NCI-H82 (cell line): ENCODE results near the gene PRKCSH.
"Not testable (repeated sequence)": the region's sequence is repeated elsewhere in the genome, so short reads cannot be mapped to it uniquely, and the experiment has no call there.

Experiments used
- DNase-seq: peaks from one replicate; lab custom pipeline; 2025; lab: John Stamatoyannopoulos, UW

Gene PRKCSH, protein sequence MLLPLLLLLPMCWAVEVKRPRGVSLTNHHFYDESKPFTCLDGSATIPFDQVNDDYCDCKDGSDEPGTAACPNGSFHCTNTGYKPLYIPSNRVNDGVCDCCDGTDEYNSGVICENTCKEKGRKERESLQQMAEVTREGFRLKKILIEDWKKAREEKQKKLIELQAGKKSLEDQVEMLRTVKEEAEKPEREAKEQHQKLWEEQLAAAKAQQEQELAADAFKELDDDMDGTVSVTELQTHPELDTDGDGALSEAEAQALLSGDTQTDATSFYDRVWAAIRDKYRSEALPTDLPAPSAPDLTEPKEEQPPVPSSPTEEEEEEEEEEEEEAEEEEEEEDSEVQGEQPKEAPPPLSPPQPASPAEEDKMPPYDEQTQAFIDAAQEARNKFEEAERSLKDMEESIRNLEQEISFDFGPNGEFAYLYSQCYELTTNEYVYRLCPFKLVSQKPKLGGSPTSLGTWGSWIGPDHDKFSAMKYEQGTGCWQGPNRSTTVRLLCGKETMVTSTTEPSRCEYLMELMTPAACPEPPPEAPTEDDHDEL

DNA sequence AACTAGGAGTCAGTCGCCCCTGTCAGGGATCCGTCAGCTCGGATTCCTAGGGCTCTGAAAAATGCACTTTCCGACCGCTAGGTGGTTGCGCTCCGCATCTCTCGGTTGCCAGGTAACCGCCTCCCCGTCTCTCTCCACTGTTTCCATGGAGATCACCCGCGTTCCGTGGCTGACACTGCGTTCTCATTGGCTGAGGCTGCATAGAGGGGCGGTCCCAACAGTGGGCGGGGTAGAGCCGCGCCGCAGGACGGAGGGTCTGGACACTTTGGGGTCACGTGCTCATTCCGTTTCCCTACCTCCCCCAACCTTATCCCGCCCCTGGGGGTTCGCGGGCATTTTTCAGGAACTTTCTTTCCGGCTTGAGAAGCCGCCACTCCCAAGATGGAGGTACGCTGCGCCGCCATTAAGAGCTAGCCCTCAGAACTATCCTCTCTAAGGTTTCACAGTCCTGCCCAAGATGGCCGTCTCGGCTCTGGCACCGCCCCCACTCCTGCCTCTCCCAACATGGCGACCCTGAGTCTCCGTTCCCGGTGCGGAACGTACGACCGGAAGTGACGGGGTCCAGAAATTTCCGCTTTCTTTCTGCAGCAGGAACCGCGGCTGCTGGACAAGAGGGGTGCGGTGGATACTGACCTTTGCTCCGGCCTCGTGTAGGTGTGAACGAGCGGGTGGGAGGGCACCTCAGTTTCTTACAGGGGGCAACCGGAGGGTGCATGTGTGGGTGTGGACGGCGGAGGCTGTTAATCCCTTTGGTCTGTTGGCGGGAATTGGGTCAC, at the start of gene PRKCSH, which contains the start of gene ODAD3:
Gene PRKCSH (plus strand): TSS at position 579 of the 776 bp plus-strand sequence. CDS start 483 bp downstream, outside the sequence.
Gene ODAD3 (minus strand): TSS at position 65 of the 776 bp plus-strand sequence. CDS start 105 bp downstream, outside the sequence.
- peak; percentile 100 for DNase-seq

DNA sequence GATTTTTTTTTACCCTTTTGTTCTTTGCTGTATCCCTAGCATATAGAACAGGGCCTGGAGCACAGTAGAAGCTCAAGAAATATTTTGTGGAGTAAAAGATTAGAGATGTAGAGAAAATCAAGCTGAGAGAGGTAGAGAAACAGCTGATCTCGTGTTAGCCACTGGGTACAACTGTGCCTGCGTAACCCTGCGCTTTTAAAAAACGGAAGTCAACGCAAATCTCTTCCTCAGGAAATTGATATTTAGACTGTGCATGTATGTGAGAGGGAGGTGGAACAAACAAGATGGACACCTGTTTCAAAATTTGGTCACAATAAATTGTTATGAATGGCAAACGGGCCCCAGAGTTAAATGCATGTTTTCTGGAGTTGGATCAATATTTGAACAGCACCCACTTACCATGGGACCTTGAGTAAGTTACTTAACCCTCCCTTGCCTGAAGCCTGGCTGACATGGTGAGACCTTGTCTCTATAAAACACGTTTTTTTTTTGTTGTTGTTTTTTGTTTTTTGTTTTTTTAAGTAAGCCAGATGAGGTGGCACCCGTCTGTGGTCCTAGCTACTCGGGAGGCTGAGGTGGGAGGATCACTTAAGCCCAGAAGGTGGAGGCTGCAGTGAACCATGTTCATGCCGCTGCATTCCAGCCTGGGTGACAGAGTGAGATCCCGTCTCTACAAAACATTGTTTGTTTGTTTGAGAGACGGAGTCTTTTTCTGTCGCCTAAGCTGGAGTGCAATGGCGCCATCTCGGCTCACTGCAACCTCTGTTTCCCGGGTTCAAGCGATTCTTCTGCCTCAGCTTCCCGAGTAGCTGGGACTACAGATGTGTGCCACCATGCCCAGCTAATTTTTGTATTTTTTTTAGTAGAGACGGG, 48.0 kb upstream of the PRKCSH start:
- DNase-seq, result no peak

DNA sequence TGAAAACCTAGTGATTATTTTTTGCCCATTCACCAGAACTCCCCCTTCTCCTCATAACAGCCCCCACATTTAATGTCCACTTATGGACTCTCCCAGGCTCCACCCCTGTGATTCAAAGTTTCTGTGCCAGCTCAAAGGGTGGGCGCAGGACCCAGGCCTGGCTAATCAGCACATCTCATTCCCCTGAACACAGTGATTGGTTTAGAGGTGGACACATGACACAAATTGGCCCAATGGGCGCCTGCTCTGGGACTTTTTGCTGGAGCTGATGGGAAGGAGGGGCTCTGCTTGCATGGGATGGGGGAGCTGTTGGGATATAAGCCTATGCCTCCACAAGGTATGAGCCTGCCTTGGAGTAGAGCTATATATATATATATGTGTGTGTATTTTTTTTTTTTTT, 45.1 kb upstream of the PRKCSH start:
- DNase-seq, result no peak

DNA sequence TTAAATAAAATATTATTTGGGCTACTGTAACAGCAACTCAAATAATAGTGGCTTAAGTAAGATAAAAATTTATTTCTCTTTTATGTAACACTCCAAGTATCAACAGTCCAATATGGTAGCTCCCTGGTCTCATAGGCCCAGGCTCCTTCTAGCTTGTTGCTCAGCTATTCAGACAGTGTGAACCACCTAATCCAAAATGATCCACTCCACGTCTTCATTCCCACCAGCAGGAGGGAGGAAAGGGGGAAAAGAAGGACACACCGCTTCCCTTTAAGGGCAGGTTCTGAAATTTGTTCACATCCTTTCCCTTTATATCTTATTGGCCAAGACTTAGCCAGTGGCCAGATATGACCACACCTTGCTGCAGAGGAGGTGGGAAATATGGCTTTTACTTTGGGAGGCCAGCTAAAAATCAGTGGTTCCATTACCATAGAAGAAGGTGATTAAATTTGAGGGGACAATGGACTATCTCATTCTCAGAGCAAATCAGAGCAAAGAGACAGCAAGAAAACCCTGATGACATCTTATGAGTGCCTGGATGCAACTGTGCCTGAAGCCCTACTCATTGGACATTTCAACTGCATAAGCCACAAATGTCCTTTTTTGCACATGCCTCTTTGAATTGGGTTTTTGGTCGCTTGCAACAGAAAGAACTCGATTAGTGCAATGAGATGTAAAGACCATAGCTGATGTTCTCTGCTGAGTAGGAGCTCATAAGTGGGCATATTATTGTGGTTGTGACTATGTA, 44.3 kb upstream of the PRKCSH start:
- no peak for DNase-seq

DNA sequence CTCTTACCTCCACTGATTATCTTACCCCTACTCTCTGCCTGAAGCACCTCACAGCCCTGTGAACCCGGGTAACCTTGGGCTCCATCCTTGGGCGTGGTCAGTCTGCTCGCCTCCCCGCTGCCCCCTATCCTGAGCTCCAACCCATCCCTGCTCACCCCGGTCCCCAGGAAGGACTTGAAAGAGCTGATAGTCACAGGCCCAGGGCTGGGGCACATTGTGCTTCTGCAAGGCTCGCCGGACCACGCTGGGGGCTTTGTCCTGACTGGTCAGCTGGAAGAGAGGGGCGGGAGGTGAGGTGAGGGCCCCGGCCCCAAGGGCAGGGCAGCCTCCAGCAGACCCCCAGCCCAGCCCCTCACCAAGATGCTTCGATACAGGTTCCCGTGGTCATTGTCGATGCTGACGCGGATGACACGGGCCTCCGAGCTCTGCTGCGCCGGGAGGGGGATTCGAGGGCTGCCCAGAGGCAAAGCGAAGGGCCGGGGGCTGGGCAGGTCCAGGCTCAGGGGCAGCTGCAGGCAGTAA, 38.3 kb upstream of the PRKCSH start:
- no peak for DNase-seq

DNA sequence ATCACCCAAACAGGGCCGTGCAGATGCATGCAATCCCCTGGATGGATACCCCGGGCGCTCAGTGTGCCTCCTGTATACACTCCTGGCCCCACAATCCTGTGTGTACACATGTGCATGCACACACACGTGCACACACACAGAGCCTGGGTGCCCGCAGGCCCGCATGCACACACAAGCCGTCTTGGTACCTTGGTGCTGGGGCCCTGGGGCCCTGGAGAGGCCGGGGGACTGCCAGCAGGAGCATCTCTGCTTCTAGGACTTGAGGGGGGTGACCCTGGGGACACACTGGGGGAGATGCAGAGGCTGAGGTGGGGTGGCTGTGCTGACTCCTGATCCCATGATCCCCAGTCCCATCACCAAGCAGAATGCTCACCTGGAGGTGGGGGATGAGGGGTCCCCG, 35.8 kb upstream of the PRKCSH start:
- no peak for DNase-seq

DNA sequence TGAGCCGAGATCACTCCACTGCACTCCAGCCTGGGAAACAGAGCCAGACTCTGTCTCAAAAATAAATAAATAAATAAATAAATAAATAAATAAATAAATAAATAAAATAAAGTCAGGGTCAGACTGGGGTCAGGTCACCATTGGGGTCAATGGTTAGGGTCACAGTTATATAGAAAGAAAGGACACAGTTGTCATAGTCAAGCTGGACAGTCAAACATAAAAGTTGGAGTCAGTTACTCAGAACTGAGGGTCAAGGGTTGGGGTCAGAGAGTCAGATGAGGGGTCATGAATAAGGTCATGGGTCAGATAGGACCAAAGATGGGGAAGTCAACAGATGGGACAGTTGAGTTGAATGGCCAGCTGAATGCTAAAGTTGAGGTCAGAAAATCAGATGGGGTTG, 34.6 kb upstream of the PRKCSH start:
- DNase-seq, result no peak

DNA sequence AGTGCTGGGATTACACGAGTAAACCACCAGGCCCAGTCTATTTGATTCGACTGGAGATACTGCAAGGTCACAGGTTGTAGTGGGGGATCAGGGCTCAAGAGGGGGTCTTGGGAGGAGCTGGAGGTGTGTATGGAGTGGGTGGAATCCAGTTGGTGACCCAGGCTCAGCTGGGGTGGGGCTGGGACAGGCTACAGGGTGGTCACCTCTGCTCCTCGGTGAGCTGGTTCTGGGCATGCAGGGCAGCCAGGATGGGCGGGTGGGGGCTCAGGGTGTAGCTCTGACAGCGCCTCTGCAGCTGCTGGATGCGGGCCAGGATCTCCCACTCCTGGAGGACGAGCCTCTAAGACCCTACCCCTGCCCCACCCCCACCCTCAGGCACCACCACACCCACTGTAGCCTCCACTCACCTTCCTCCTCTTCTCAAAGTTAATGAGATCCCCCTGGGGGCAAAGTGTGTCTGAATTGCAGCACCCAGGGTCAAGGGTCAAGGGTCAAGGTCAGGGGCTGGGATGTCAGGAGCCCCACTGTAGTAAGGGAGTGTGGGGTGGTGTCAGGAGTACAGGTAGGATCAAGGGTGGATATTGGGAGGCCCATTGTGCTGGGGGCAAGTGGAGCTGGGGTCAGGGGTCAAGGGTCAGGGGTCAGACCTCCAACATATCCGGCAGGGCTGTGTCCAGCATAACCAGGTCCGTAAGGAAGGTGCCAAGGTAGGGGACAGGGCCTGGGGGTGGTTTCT, 33.5 kb upstream of the PRKCSH start:
- no peak for DNase-seq

DNA sequence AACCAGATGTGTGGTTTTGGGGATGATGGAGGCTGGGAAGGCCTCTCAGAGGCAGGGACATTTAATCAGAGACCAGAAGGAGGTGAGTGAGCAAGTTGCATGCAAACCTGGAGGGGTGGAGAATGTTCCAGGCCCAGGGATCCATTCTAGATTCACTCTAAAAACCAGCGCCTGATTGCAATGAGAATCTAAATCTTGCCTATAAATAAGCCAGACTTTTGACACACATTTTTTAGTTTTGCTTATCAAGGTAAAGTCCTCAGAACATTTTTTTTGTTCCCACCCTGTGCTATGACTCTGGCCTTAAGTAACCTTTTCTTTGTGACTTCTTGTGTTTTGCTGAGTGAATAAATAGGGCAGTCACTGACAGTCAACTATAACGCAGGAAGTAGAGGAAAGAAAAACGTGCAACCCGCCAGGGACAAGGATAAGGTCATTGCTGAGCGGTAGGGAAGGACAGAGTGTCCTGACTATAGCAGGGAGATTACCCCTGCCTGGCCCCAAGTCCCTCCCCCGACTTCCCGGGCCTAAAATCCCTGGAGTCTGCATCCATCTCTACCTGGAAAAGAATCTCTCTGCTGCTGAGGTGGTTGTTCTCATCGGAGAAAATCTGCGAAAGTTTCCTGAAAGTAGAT, 30.7 kb upstream of the PRKCSH start:
- no peak for DNase-seq

DNA sequence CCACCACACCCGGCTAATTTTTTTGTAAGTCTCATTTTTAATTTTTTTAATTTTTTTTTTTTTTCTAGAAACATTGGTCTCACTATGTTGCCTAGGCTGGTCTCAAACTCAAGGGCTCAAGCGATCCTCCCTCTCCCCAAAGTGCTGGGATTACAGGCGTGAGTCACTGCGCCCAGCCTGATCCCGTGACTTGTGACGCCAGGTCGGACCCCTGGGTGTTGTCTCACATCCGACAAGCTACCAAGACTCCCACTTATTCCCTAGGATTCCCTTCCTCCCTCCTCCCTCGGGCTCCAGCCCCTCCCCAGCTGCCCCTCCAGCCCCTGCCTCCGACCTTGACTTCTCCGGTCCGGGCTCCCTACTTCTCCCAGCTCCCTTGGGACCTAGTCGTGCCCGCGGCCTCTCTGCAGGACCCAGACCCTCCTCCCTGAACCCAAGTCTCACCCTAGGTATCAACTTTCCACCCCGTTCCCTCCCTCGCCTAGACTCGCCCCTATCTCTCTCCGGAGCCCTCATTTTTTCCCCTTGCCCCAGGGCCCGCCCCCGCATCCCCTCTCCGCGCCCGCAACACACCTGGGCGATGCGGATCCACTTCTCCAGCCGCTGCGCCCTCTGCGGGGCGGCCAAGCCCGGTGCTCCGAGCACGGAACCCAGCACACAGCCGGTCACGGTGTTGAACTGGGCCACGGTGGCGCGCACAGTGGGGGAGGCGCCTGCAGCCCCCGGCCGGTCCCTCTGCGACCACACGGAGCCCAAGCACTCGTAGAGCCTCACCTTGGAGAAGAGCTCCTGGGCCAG, 29.4 kb upstream of the PRKCSH start:
- DNase-seq, result no peak

DNA sequence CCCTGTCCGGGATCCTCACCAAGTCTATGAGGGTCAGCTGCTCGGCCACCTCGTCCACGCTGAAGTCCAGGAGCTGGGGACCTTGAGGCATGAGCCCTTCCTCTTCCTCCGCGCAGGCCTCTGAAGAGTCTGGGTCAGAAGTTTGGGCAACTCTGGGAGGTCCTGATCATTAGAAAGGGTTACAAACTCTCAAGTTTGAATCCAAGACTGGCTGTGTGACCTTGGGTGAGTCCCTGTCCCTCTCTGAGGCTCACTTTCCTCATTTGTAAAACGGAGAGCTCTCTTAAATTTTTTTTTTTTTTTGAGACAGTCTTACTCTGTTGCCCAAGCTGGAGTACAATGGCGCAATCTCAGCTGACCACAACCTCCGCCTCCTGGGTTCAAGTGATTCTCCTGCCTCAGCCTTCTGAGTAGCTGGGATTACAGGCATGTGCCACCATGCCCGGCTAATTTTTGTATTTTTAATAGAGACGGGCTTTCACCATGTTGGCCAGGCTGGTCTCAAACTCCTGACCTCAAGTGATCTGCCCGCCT, 28.7 kb upstream of the PRKCSH start:
- not testable (repeated sequence) for DNase-seq

DNA sequence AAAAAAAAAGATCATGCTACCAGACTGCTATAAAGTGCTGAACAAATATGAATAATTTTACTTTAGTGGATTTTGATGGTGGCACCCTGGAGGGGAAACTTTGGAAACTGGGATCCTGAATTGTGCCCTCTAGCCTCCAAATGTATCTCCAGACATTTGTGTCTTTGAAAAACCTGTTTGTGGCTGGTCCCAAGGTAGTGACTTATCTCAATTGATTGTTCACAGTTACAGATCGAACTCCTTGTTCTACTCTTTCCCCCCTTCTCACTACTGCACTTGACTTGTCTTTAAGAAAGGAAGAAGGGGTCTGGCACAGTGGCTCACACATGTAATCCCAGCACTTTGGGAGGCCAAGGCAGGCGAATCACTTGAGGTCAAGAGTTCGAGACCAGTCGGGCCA, 26.8 kb upstream of the PRKCSH start:
- no peak for DNase-seq

DNA sequence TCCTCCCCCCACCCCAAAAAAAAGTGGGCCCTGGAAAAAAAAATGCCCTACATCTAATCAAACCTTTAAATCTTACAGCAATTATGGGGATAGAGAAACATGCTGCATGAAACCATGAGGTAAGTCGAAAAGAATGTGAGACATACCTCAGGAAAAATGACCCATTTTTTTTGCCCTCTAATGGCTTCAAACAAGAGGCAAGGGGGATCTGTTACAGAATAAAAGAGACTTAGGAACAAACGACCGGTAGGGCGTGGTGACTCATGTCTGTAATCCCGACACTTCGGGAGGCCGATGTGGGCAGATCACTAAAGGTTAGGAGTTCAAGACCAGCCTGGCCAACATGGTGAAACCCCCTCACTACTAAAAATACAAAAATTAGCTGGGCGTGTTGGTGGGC, 24.8 kb upstream of the PRKCSH start:
- DNase-seq, result no peak

DNA sequence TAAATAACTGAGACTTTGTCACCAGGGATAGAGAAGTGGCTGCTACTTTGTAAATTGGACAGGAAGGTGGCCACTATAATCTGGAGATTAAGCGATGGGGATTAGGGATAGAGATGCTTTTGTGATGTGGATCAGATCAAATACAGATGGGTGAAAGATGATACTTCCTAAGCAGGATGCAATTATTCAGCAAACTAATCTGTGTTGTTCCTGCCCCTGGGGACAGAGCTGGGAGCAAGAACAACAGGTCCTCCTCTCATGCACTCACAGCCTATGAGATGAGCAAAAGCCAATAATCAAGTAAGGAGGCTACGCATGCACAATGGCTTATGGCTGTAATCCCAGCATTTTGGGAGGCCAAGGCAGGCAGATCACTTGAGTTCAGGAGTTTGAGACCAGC, 20.9 kb upstream of the PRKCSH start:
- peak; percentile 98 for DNase-seq

DNA sequence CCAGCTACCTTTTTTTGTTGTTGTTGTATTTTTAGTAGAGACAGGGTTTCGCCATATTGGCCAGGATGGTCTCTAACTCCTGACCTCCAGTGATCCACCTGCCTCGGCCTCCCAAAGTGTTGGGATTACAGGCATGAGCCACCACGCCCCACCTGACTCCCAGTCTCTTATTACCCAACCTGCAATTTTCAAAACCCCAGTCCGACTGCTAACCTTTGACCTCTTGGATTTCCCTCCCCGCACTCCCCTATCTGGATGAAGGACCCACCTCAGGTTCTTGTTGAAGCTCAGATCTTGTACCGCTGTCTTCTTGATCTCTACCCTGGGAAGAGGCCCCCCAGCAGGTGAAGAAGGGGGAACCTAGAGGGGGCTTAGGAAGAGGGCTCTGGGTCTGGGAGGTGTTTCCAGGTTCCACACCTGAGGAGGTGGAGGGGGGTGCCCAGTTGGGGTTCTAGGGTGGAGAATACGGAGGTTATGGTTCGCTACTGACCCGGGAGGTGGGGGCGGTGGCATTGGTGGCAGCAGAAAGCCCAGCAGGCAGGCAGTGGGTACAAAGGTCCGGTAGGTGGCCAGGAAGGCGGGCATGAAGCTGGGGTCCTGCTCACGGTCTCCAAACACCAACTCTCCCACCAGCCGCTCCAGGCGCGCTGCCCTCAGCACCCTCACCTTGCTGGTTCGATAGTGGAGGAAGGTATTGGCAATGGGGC, 18.9 kb upstream of the PRKCSH start:
- no peak for DNase-seq

DNA sequence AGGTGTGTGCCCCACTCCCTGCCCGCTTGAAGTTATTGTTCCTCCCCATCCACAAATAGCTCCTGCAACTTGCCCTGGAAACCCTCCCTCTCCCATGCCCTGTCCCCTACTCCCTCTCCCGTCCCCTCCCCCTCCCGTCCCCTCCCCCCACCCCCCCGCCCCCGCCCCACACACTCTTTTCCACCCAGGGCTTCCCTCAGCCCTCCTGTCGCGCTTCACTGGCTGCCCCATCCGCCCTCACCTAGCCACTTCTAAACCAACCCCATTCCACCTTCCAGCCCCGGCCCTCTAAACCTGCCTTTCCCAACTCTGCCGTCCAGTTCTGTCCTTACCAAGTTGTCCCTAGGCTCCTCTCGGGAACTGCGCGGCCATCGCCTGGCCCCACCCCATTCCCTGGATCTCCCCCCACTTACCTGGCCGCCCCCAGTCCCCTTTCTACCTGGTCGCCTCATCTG, 17.3 kb upstream of the PRKCSH start:
- DNase-seq, result no peak

DNA sequence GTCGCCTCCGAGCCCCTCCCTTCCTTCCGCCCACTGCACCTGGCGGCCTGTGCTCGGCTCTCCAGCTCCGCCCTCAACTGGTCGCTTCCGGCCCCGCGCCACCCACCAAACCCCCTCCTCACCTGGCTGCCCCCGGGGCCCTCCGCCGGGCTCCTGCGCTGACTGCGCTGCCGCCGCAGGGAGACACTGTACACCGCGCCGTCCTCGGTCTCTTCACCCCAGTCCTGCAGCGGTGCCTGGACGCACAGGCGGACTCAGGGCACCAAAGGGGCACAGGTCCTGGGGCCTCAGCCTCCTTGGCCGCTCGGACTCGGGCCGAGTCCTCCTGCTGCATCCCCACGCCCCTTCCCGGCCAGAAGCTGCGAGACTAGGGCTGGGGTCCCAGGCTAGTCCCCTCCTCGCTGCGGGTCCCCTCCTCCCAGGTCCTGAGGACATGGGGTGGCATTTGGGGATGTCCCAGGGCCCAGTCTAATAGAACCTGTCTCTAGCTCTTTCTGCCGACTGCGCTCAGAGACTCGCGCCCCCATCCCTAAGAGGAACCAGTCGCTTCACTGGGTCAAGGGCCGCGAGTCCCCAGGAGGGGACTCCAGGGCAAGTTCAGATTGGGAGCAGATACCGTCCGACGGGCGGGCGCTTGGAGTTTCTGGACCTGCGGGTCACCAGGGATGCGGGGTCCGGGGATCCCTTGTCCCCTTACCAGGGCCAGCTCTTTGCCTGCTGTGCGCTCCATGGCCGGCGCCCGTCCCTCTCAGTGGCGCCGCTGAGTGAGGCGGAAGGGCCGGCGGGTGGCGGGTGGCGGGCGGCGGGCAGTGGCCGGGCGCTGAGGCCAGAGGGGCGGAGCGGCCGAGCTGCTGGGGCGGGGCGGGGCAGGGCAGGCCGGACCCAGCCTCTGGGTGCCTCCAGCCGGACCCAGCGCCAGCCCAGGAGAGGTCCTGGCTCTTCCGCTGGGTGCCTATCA, 16.6 kb upstream of the PRKCSH start, which contains the start of gene RGL3:
Gene RGL3 (minus strand): TSS at position 766 of the 958 bp plus-strand sequence. CDS start 36 bp downstream, at position 730.
- no peak for DNase-seq
